Fibroblast of skin of scalp (primary cell): ENCODE results near the gene PRR14.
"Not testable (repeated sequence)": the region's sequence is repeated elsewhere in the genome, so short reads cannot be mapped to it uniquely, and the experiment has no call there.

ENCODE experiments used
- DNase-seq: peaks from one replicate; pipeline ENCODE4 v3.0.0-alpha.2; 2013

The PRR14 gene

DNA sequence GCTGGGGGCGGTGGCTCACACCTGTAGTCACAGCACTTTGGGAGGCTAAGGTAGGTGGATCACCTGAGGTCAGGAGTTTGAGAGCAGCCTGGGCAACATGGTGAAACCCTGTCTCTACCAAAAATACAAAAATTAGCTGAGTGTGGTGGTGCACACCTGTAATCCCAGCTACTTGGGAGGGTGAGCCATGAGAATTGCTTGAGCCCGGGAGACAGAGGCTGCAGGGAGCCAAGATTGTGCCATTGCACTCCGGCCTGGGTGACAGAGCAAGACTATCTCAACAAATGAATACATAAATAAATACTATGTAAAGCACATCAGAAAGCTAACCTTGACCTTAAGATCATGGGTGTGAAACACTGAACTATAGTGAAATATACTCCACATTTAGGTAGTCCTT, 45.9 kb downstream of the PRR14 start:
- DNase-seq: not testable (repeated sequence)

DNA sequence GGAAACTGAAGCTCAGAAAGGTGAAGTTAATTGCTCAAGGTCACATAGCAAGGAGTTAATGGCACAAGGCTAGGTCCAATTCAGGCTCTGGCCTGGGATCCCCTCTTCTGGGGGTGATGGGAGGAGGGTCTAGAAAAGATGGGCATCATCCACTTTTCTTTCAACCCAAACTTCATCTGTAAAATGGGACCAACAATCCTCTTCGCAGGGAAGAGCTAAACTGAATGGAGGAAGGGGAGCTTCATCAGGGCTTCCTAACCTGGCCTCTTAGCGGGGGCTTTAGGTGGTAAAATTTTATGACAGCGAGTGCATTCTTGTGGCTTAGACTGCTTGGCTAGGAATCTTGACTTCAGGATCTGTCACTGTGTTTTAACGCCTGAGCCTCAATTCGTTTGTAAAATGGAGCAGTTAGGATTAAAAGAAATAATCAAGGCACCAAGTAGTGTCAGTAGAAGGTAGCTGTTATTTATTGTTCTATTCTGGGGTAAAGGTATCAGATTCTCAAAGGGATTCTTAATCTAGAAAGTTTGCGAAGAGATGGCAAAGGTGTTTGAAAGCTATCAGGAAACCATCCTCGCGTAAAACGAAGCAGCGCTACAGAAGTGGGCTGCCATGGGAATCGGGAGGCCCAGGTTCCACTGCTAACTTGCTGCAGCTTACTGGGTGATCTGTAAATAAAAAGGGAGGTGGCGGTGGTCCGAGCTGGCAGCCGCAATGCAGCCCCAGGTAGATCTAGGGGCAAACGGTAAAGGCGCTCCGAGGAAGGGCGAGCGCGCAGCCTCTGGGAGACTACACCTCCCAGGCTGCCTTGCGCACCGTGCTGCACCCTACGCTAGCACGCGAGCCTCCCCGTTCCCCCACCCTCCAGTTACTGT, 46.7 kb downstream of the PRR14 start:
- DNase-seq: no peak

- peak; percentile 98 for DNase-seq
Observed at GRCh38 chr16:30698139-30698815, 47.5 kb downstream of the PRR14 start.

DNA sequence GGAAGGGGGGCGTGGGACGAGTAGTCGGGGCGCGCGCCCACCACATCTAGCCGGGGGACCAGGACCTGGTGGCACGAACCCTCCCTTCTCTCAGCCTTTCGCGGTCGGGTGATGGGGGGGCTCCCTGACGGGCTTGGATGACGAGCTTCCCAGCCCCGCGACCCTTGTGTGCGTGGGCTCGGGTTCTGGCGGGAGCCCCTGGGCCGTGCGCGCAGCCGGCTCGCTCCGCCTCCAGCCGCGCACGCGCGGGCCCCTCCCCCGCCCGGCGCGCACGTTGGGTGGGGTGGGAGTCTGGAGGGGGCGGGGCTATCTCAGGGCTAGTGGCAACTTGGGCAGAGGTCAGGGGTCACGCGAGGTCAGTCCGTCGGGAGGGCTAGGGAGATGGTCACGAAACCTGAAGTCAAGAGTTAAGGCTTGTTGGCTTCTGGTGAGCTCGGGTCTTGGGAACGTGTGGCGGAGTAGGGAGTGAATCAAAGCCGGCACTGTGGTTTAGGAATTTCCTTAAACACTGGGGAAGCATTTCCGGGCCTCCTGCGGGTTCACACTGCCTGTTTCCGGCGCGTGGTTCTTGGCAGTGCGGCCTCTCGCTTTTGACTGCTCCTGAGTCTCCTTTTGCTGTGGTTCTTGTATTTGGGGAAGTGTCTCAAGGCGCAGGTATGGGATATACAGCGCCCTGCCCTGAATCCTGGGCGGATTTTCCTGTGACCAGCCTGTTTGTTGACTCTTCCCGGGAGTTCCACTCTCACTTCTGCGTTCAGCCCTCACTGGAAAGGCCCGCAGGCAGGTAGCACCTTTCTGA, 48.3 kb downstream of the PRR14 start, which contains the start of gene SRCAP:
Gene SRCAP (plus strand): TSS at position 356 of the 799 bp plus-strand sequence. CDS start 1,654 bp downstream, outside the sequence.
- peak; percentile 76 for DNase-seq

DNA sequence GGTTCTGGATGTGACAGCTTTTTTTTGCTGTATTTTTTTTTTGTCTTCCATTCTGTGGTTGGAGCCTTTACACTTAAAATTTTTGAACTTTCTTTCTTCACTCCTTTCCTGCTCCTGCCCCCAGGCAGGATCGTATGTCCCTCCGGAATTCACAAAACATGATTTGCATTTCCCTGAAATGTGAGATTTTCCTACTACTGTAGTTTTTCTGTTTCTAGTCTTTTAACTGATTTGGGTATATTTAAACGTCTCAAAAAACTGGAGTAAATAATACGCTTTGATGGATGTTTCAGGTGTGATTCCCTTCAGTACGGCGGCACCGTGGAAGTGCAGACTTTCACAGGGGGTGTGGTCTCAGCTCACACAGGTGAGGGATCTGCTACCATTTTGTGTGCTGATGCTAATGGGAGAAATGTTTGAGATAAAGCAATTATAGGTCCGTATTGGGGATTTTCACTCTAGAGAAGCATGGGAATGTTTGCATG, 48.9 kb downstream of the PRR14 start:
- DNase-seq: no peak

DNA sequence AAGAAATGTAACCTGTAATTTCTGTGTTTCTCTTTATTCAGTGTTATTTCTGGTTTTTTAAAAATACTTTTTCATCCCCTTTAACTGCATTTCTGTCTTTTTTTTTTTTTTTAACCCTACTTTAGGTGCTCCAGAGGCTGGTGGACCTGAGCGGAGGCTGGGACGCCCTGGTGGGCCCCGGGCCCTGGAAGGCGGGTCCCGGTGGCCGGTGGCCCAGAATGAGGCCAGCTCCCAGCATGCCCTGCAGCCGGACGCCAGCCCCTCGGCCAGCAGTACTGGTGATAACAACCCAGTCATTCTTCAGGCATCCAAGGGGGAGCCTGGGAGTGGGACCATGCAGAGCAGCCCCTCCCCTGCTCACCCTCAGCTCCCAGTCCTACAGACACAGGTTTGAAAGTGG, 49.7 kb downstream of the PRR14 start:
- DNase-seq: no peak

GRCh38 chr16:30700971-30701370, 50.2 kb downstream of the PRR14 start:
- no peak for DNase-seq

DNA sequence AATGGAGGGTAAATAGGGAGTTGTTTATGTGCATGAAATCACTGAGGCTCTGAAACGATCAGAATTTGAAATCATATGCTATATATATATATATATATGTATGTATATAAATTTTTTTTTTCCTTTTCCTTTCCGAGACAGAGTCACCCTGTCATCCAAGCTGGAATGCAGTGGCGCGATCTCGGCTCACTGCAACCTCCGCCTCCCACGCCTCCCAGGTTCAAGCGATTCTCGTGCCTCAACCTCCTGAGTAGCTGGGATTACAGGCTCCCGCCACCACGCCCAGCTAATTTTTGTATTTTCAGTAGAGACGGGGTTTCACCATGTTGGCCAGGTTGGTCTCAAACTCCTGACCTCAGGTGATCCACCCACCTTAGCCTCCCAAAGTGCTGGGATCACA, 52.3 kb downstream of the PRR14 start:
- DNase-seq: not testable (repeated sequence)

GRCh38 chr16:30703971-30704370, 53.2 kb downstream of the PRR14 start:
- DNase-seq: no peak
